WTC11 (cell line): Measurements from ENCODE around the gene SPECC1L. TPM values are rescaled to one million over a fixed set of nuclear protein-coding genes. Genes with fewer than 3 reads are reported as not detected.

ENCODE experiments used
- ATAC-seq: fragments of 200-7000 bp; cut with Tn5 transposase; 2 replicates; pipeline ENCODE4 v1.10.0; 2021; ENCODE audit warnings: mild to moderate bottlenecking, moderate library complexity
- CTCF ChIA-PET: fragments of 300-600 bp; sonication (Branson Sonifier 250); formaldehyde crosslinking; loops from one replicate; lab custom pipeline; 2021; ENCODE audit warnings: antibody characterized with exemption; lab: Charles Lee
- POLR2A ChIA-PET: fragments of 350-600 bp; sonication (Branson Sonifier 250); formaldehyde crosslinking; loops from one replicate; lab custom pipeline; 2021; ENCODE audit warnings: antibody characterized with exemption; lab: Charles Lee
- DNase-seq: peaks from one replicate; pipeline ENCODE4 v3.0.0; 2021; ENCODE audit warnings: low spot score
- H3K27ac Mint-ChIP-seq: 2 replicates; pipeline ENCODE4 v1.8.0; 2021; ENCODE audit warnings: mixed read lengths
- H3K27me3 Mint-ChIP-seq: 2 replicates; pipeline ENCODE4 v1.8.0; 2021; ENCODE audit warnings: low read depth, mild to moderate bottlenecking, moderate library complexity, mixed read lengths
- H3K36me3 Mint-ChIP-seq: 2 replicates; pipeline ENCODE4 v1.8.0; 2021; ENCODE audit warnings: mixed read lengths
- H3K4me1 Mint-ChIP-seq: 2 replicates; pipeline ENCODE4 v1.8.0; 2022; ENCODE audit warnings: mixed read lengths
- H3K4me3 Mint-ChIP-seq: 2 replicates; pipeline ENCODE4 v1.8.0; 2021; ENCODE audit warnings: mild to moderate bottlenecking, moderate library complexity, mixed read lengths
- H3K9me3 Mint-ChIP-seq: 2 replicates; pipeline ENCODE4 v1.8.0; 2021; ENCODE audit warnings: mixed read lengths
- ATF3 ChIP-seq: sonication (generic); formaldehyde crosslinking; conservative IDR thresholded peaks from 2 replicates; pipeline ENCODE4 v1.8.1; 2022; ENCODE audit warnings: mild to moderate bottlenecking, missing genetic modification reagents
- ESRRA ChIP-seq: sonication (generic); formaldehyde crosslinking; IDR thresholded peaks from 2 replicates; pipeline ENCODE4 v1.8.1; 2022; ENCODE audit warnings: mild to moderate bottlenecking, missing genetic modification reagents, borderline replicate concordance
- FOXK1 ChIP-seq: sonication (generic); formaldehyde crosslinking; IDR thresholded peaks from 2 replicates; pipeline ENCODE4 v1.8.0; 2022; ENCODE audit warnings: mild to moderate bottlenecking, moderate library complexity, missing genetic modification reagents
- HMGA2 ChIP-seq: fragments of 250-450 bp; sonication (Bioruptor Pico); IDR thresholded peaks from 2 replicates; pipeline ENCODE4 v1.4.0; 2021; ENCODE audit warnings: mild to moderate bottlenecking, moderate library complexity
- IRF2 ChIP-seq: sonication (generic); formaldehyde crosslinking; IDR thresholded peaks from 2 replicates; pipeline ENCODE4 v1.8.0; 2022; ENCODE audit warnings: low read depth, missing genetic modification reagents, borderline replicate concordance
- KAT7 ChIP-seq: sonication (generic); formaldehyde crosslinking; IDR thresholded peaks from 2 replicates; pipeline ENCODE4 v1.8.1; 2023; ENCODE audit warnings: missing genetic modification reagents, mild to moderate bottlenecking, borderline replicate concordance
- MAX ChIP-seq: sonication (generic); formaldehyde crosslinking; IDR thresholded peaks from 2 replicates; pipeline ENCODE4 v1.8.0; 2022; ENCODE audit warnings: mild to moderate bottlenecking, missing genetic modification reagents
- MLX ChIP-seq: sonication (generic); formaldehyde crosslinking; IDR thresholded peaks from 2 replicates; pipeline ENCODE4 v1.8.1; 2023; ENCODE audit warnings: mild to moderate bottlenecking, missing genetic modification reagents, moderate library complexity
- NFATC4 ChIP-seq: fragments of 250-450 bp; sonication (Bioruptor Pico); IDR thresholded peaks from 2 replicates; pipeline ENCODE4 v1.9.0; 2021; ENCODE audit warnings: mild to moderate bottlenecking
- NR3C1 ChIP-seq: sonication (generic); formaldehyde crosslinking; conservative IDR thresholded peaks from 2 replicates; pipeline ENCODE4 v1.8.1; 2023; ENCODE audit warnings: low read depth, mild to moderate bottlenecking, missing genetic modification reagents
- SMAD4 ChIP-seq: sonication (generic); formaldehyde crosslinking; IDR thresholded peaks from 2 replicates; pipeline ENCODE4 v1.8.0; 2022; ENCODE audit warnings: mild to moderate bottlenecking, missing genetic modification reagents
- SP1 ChIP-seq: sonication (generic); formaldehyde crosslinking; conservative IDR thresholded peaks from 2 replicates; pipeline ENCODE4 v1.8.1; 2022; ENCODE audit warnings: missing genetic modification reagents
- TCF7 ChIP-seq: sonication (generic); formaldehyde crosslinking; IDR thresholded peaks from 2 replicates; pipeline ENCODE4 v1.8.0; 2022; ENCODE audit warnings: mild to moderate bottlenecking, low read depth, missing genetic modification reagents, moderate library complexity
- TEAD4 ChIP-seq: sonication (generic); formaldehyde crosslinking; IDR thresholded peaks from 2 replicates; pipeline ENCODE4 v1.8.0; 2022; ENCODE audit warnings: mild to moderate bottlenecking, missing genetic modification reagents
- USF2 ChIP-seq: sonication (generic); formaldehyde crosslinking; IDR thresholded peaks from 2 replicates; pipeline ENCODE4 v1.8.1; 2023; ENCODE audit warnings: mild to moderate bottlenecking, missing genetic modification reagents, moderate library complexity
- ZNF138 ChIP-seq: sonication (generic); formaldehyde crosslinking; conservative IDR thresholded peaks from 2 replicates; pipeline ENCODE4 v1.8.1; 2022; ENCODE audit warnings: mild to moderate bottlenecking, moderate library complexity, missing genetic modification reagents
- ZNF396 ChIP-seq: fragments of 250-450 bp; sonication (Bioruptor Pico); IDR thresholded peaks from 2 replicates; pipeline ENCODE4 v1.8.0; 2021; ENCODE audit warnings: mild to moderate bottlenecking, moderate library complexity, borderline replicate concordance
- total RNA-seq: library from RNA; stranded (reverse); gene quantifications from 3 replicates; pipeline ENCODE4 v1.2.3, GENCODE V29; 2021
- TF ChIP-seq, protein P1 (sequence below): fragments of 250-450 bp; sonication (Bioruptor Pico); IDR thresholded peaks from 2 replicates; pipeline ENCODE4 v1.9.0; 2021; ENCODE audit warnings: mild to moderate bottlenecking, borderline replicate concordance
- TF ChIP-seq, protein P2 (sequence below): fragments of 250-450 bp; sonication (Bioruptor Pico); conservative IDR thresholded peaks from 2 replicates; pipeline ENCODE4 v1.9.0; 2021; ENCODE audit warnings: mild to moderate bottlenecking
- TF ChIP-seq, protein P3 (sequence below): fragments of 250-450 bp; sonication (Bioruptor Pico); IDR thresholded peaks from 2 replicates; pipeline ENCODE4 v1.9.0; 2021; ENCODE audit warnings: moderate library complexity, mild to moderate bottlenecking, inconsistent platforms, borderline replicate concordance

SPECC1L gene
- total RNA-seq, 1 experiment from 2014 or later: 44.6 TPM

DNA sequence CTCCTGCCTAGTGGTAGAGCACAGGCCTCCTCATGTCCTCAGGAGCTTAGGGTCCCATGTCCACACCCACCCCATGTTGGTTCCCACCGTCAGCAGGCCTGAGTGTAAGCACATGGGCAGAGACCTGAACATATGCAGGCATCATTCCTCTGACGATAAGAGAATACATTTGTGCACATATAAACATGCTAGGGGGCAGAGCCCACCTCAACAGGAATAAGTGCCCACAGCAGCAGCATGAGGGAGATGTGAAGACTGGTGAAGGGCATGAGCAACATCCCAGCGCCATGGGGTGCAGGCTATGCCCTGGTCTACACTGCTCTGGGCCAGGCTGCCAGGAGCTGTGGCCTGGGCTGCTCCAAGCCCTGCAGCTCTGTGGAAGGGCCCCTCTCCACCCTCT is 173.6 kb downstream of the SPECC1L start (continued):
- TF ChIP-seq, protein P1, sequence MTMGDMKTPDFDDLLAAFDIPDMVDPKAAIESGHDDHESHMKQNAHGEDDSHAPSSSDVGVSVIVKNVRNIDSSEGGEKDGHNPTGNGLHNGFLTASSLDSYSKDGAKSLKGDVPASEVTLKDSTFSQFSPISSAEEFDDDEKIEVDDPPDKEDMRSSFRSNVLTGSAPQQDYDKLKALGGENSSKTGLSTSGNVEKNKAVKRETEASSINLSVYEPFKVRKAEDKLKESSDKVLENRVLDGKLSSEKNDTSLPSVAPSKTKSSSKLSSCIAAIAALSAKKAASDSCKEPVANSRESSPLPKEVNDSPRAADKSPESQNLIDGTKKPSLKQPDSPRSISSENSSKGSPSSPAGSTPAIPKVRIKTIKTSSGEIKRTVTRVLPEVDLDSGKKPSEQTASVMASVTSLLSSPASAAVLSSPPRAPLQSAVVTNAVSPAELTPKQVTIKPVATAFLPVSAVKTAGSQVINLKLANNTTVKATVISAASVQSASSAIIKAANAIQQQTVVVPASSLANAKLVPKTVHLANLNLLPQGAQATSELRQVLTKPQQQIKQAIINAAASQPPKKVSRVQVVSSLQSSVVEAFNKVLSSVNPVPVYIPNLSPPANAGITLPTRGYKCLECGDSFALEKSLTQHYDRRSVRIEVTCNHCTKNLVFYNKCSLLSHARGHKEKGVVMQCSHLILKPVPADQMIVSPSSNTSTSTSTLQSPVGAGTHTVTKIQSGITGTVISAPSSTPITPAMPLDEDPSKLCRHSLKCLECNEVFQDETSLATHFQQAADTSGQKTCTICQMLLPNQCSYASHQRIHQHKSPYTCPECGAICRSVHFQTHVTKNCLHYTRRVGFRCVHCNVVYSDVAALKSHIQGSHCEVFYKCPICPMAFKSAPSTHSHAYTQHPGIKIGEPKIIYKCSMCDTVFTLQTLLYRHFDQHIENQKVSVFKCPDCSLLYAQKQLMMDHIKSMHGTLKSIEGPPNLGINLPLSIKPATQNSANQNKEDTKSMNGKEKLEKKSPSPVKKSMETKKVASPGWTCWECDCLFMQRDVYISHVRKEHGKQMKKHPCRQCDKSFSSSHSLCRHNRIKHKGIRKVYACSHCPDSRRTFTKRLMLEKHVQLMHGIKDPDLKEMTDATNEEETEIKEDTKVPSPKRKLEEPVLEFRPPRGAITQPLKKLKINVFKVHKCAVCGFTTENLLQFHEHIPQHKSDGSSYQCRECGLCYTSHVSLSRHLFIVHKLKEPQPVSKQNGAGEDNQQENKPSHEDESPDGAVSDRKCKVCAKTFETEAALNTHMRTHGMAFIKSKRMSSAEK: no peak
- TF ChIP-seq TEAD4 (no peak), FOXK1 (CRISPR knock-in tag) (no peak), MAX (CRISPR knock-in tag) (no peak), KAT7 (no peak), TCF7 (no peak), NFATC4 (CRISPR knock-in tag) (no peak), HMGA2 (CRISPR knock-in tag) (no peak), NR3C1 (no peak), MLX (CRISPR knock-in tag) (no peak), ZNF138 (no peak), ATF3 (CRISPR knock-in tag) (no peak), ESRRA (CRISPR knock-in tag) (no peak)
- TF ChIP-seq, protein P2, sequence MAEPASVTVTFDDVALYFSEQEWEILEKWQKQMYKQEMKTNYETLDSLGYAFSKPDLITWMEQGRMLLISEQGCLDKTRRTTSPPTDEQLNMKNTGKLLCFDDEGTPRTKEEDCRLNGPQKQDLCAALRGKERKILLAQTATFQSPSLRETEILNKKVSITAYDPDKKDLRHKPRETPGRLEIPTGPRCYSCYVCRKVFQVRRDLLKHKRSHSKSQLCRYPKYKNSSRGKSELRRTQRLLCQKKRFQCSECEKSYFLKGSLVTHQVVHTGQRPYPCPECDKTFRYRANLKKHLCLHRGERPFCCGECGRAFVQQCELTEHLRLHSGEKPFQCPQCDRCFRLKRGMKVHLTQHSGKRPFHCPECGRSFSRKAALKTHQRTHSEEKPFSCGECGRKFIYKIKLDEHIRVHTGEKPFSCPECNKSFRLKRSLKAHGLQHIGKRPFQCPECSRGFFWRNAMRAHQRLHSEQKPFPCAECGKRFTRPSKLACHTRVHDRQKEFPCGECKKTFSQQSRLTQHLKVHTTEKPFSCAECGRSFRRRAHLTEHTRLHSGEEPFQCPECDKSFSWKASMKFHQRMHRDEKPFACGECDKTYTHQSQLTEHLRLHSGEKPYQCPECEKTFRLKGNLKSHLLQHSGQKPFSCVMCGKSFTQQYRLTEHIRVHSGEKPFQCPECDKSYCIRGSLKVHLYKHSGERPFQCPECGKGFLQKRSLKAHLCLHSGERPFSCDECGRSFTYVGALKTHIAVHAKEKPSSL (CRISPR knock-in tag): no peak
- TF ChIP-seq, all 79 proteins: peak for 0

GRCh38 chr22:24444729-24445466 is 174.3 kb downstream of the SPECC1L start:
- no peaks in the 10 kb centered on the region for H3K9me3 Mint-ChIP-seq
- ChIA-PET CTCF (interaction anchor here (0.9 to 2.1 kb wide), 3 partner anchors 23 to 77 kb away, joined by 3 to 13 read pairs (median 10); no protein-coding TSS in a partner anchor), POLR2A (interaction anchor here (0.9 kb wide), 1 partner anchor 23 kb away, joined by 4 read pairs; no protein-coding TSS in a partner anchor)
- ATAC-seq (peak; percentile 28; the same call in 1 of the 2 replicates), DNase-seq (no peak)
- no peak overlapping the region for H3K4me3 Mint-ChIP-seq
- H3K36me3 Mint-ChIP-seq: no peaks in the 10 kb centered on the region; the same call in 1 of the 2 replicates
- peaks cover 7% of the 10 kb centered on the region for H3K4me1 Mint-ChIP-seq
- no peak overlapping the region for H3K27ac Mint-ChIP-seq
- no peaks in the 10 kb centered on the region for H3K27me3 Mint-ChIP-seq
- TF ChIP-seq SP1 (CRISPR knock-in tag) (no peak), ZNF396 (CRISPR knock-in tag) (no peak), SMAD4 (CRISPR knock-in tag) (no peak), USF2 (no peak), IRF2 (CRISPR knock-in tag) (no peak), ESRRA (CRISPR knock-in tag) (no peak), ZNF138 (no peak), MAX (CRISPR knock-in tag) (no peak)
- TF ChIP-seq, protein P3, sequence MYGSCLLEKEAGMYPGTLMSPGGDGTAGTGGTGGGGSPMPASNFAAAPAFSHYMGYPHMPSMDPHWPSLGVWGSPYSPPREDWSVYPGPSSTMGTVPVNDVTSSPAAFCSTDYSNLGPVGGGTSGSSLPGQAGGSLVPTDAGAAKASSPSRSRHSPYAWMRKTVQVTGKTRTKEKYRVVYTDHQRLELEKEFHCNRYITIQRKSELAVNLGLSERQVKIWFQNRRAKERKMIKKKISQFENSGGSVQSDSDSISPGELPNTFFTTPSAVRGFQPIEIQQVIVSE (CRISPR knock-in tag): no peak
